PC-3 (cell line): ENCODE data around the gene RGMB. TPM values are rescaled to one million over a fixed set of nuclear protein-coding genes. Genes with fewer than 3 reads are reported as not detected.
A peak's percentile ranks its signal among the peaks of the same experiment; 100 is the strongest.

Experiments used
- ATAC-seq: fragments of 200-7000 bp; cut with Tn5 transposase; 2 replicates; pipeline ENCODE4 v1.9.1; 2020; ENCODE audit warnings: mild to moderate bottlenecking, moderate library complexity
- BruUV-seq: library from RNA; stranded (reverse); fragments of 400-500 nt; replicated peaks from 2 replicates; lab custom pipeline; 2021; lab: Mats Ljungman, UMichigan
- CTCF ChIA-PET: fragments of 300-600 bp; sonication (Branson Sonifier 250); formaldehyde crosslinking; loops from one replicate; lab custom pipeline; 2022; ENCODE audit warnings: antibody characterized with exemption; lab: Charles Lee
- POLR2A ChIA-PET: fragments of 300-600 bp; sonication (Branson Sonifier 250); formaldehyde crosslinking; loops from one replicate; lab custom pipeline; 2022; ENCODE audit warnings: antibody characterized with exemption; ENCODE audit not compliant: unreplicated experiment; lab: Charles Lee
- DNase-seq: peaks from one replicate; pipeline ENCODE4 v3.0.0-alpha.2; 2015
- H2AFZ ChIP-seq: fragments of 300-600 bp; sonication (generic); 2 replicates; pipeline ENCODE4 v1.6.0; 2016; ENCODE audit warnings: antibody characterized with exemption, low read length
- H3F3A ChIP-seq: fragments of 300-600 bp; sonication (generic); one replicate; pipeline ENCODE4 v1.6.0; 2017; ENCODE audit warnings: antibody characterized with exemption, low read length, control low read depth, mild to moderate bottlenecking; ENCODE audit not compliant: unreplicated experiment
- H3K27ac ChIP-seq: fragments of 300-600 bp; sonication (generic); 2 replicates; pipeline ENCODE4 v1.5.1; 2016; ENCODE audit warnings: mild to moderate bottlenecking, low read length
- H3K27me3 ChIP-seq: fragments of 300-600 bp; sonication (generic); 2 replicates; pipeline ENCODE4 v1.6.1; 2016; ENCODE audit warnings: low read length, mixed read lengths
- H3K36me3 ChIP-seq: fragments of 300-600 bp; sonication (generic); 2 replicates; pipeline ENCODE4 v1.6.1; 2016; ENCODE audit warnings: low read depth, mixed run types, low read length, mixed read lengths
- H3K4me1 ChIP-seq: fragments of 300-600 bp; sonication (generic); 2 replicates; pipeline ENCODE4 v1.5.1; 2016; ENCODE audit warnings: low read length; ENCODE audit not compliant: insufficient read depth
- H3K4me2 ChIP-seq: fragments of 300-600 bp; sonication (generic); 2 replicates; pipeline ENCODE4 v1.6.0; 2016; ENCODE audit warnings: low read length
- H3K4me3 ChIP-seq: fragments of 300-600 bp; sonication (generic); 2 replicates; pipeline ENCODE4 v1.5.1; 2016; ENCODE audit warnings: mild to moderate bottlenecking, low read length, mixed read lengths
- H3K79me2 ChIP-seq: fragments of 300-600 bp; sonication (generic); 2 replicates; pipeline ENCODE4 v1.6.1; 2017; ENCODE audit warnings: low read length, mixed read lengths
- H3K9ac ChIP-seq: fragments of 300-600 bp; sonication (generic); 2 replicates; pipeline ENCODE4 v1.6.0; 2016; ENCODE audit warnings: mild to moderate bottlenecking, low read length
- H3K9me2 ChIP-seq: fragments of 300-600 bp; sonication (generic); replicated peaks from 2 replicates; pipeline ENCODE4 v1.6.1; 2016; ENCODE audit warnings: mixed run types, low read length, mixed read lengths
- H3K9me3 ChIP-seq: fragments of 300-600 bp; sonication (generic); 2 replicates; pipeline ENCODE4 v1.6.1; 2016; ENCODE audit warnings: low read length, mixed read lengths
- H4K20me1 ChIP-seq: fragments of 300-600 bp; sonication (generic); 2 replicates; pipeline ENCODE4 v1.6.1; 2016; ENCODE audit warnings: low read length, mixed read lengths
- EZH2 ChIP-seq: fragments of 300-600 bp; sonication (generic); IDR thresholded peaks from one replicate; pipeline ENCODE4 v1.6.1; 2017; ENCODE audit warnings: antibody characterized with exemption, mild to moderate bottlenecking, low read length; ENCODE audit not compliant: unreplicated experiment
- EZH2phosphoT487 ChIP-seq: fragments of 300-600 bp; sonication (generic); IDR thresholded peaks from 2 replicates; pipeline ENCODE4 v1.6.1; 2018; ENCODE audit warnings: mild to moderate bottlenecking, antibody characterized with exemption, low read length, borderline replicate concordance
- intact Hi-C: fragments of 100-400 bp; cut with micrococcal nuclease; formaldehyde crosslinking; loops from 2 replicates; pipeline ENCODE4 v1.9.0; 2023
- total RNA-seq: library from RNA; depleted of rRNA; stranded (reverse); fragments of >200 nt; gene quantifications from 2 replicates; pipeline ENCODE4 v1.2.3, GENCODE V29; 2014
- TF ChIP-seq, protein P1 (sequence below): fragments of 300-600 bp; sonication (generic); conservative IDR thresholded peaks from 2 replicates; pipeline ENCODE4 v1.5.1; 2017; ENCODE audit warnings: antibody characterized with exemption, low read depth, mild to moderate bottlenecking, low read length

Gene RGMB
- total RNA-seq, 1 experiment from 2014 or later: 31.1 TPM

- H3K79me2 ChIP-seq: peaks cover 100% of the 10 kb centered on the region
- H3K4me3 ChIP-seq: no peak overlapping the region
- BruUV-seq: no TSS peak
- H3K9me3 ChIP-seq: no peaks in the 10 kb centered on the region
- H3K36me3 ChIP-seq: peaks cover 48% of the 10 kb centered on the region
- DNase-seq (no peak), ATAC-seq (no peak)
- ChIA-PET CTCF (no interaction called here), POLR2A (no interaction called here)
- no peak overlapping the region for H3K9ac ChIP-seq
- H3K4me2 ChIP-seq: no peak overlapping the region
- H3K27me3 ChIP-seq: no peaks in the 10 kb centered on the region
- TF ChIP-seq EZH2: no peak
- TF ChIP-seq, protein P1, sequence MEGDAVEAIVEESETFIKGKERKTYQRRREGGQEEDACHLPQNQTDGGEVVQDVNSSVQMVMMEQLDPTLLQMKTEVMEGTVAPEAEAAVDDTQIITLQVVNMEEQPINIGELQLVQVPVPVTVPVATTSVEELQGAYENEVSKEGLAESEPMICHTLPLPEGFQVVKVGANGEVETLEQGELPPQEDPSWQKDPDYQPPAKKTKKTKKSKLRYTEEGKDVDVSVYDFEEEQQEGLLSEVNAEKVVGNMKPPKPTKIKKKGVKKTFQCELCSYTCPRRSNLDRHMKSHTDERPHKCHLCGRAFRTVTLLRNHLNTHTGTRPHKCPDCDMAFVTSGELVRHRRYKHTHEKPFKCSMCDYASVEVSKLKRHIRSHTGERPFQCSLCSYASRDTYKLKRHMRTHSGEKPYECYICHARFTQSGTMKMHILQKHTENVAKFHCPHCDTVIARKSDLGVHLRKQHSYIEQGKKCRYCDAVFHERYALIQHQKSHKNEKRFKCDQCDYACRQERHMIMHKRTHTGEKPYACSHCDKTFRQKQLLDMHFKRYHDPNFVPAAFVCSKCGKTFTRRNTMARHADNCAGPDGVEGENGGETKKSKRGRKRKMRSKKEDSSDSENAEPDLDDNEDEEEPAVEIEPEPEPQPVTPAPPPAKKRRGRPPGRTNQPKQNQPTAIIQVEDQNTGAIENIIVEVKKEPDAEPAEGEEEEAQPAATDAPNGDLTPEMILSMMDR: no peak
- no peak for TF ChIP-seq EZH2phosphoT487
- peaks cover 46% of the 10 kb centered on the region for H3K4me1 ChIP-seq
- H2AFZ ChIP-seq: no peak overlapping the region
- no peaks in the 10 kb centered on the region for H3F3A ChIP-seq
- peak overlapping the region; percentile 40 for H3K27ac ChIP-seq
- H3K9me2 ChIP-seq: no peaks in the 10 kb centered on the region
- H4K20me1 ChIP-seq: peaks cover 87% of the 10 kb centered on the region
- intact Hi-C loops: loop anchor here (10.0 kb wide), 3 partner anchors 675 to 1045 kb away; no protein-coding TSS in a partner anchor
Observed at GRCh38 chr5:98779264-98779877, 5.9 kb downstream of the RGMB start.

DNA sequence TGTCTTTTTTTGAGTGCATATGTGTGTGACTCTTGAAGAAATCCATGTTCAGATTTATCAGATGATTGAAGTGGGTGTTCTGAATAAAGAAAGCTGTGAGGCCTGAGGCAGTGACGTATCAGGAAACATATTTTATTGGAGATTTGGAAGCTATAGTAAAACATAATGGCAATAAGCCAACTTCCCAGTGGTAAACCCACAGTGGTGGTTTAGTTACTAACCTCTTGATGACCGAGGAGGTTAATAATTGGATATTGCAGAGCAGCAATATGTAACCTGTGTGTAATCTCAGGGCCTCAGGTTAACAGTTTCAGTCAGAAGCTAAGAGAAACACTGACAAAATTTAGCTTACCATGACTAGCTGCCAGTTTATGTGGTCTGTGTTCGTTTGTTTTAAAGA is 6.9 kb downstream of the RGMB start:
- POLR2A ChIA-PET: no interaction called here
- TF ChIP-seq EZH2phosphoT487 (no peak), EZH2 (no peak)
- TF ChIP-seq, protein P1: no peak
- Histone ChIP-seq H3K79me2 (peaks cover 100% of the 10 kb centered on the region), H3K9ac (no peak overlapping the region), H3K36me3 (peaks cover 52% of the 10 kb centered on the region), H3K27ac (peak overlapping the region; percentile 52), H3F3A (no peaks in the 10 kb centered on the region), H3K4me2 (peak overlapping the region; percentile 25), H3K9me2 (no peaks in the 10 kb centered on the region), H3K4me3 (no peak overlapping the region), H3K27me3 (no peaks in the 10 kb centered on the region), H2AFZ (no peak overlapping the region), H3K9me3 (no peaks in the 10 kb centered on the region), H3K4me1 (peaks cover 56% of the 10 kb centered on the region), H4K20me1 (peaks cover 87% of the 10 kb centered on the region)
- intact Hi-C loops: no loop called here
- no peak; the same call in 1 of the 2 replicates for ATAC-seq
- no TSS peak for BruUV-seq
- DNase-seq: peak; percentile 79
- CTCF ChIA-PET: interaction anchor here (0.9 to 1.4 kb wide), 3 partner anchors 10 to 15 kb away, joined by 3 to 4 read pairs (median 4); no protein-coding TSS in a partner anchor

DNA sequence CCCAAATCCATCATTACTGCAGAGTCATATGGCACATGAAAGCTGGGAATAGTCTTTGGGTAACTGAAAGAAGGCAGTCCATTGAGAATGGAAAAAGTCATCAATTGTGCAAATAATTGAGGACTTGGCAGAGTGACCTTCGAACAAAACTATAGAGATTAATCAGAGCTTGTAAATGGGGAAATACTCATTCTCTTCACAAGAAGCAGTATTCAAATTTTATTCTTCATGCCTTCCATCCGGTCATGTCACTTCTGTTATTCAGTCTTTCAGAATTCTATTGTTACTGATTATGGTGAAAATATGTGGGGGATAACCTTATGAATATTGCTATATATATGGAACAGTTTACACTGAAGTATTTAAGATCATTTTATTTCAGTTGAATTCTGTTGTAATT is 8.1 kb downstream of the RGMB start:
- CTCF ChIA-PET: interaction anchor here (1.4 kb wide), 1 partner anchor 11 kb away, joined by 4 read pairs; no protein-coding TSS in a partner anchor
- H3K36me3 ChIP-seq: peaks cover 52% of the 10 kb centered on the region

More for the DNA sequence above, 8.1 kb downstream of the RGMB start:
- ATAC-seq (no peak), DNase-seq (no peak)
- Histone ChIP-seq H3K4me2 (no peak overlapping the region), H3K79me2 (peaks cover 99% of the 10 kb centered on the region), H3K4me1 (peaks cover 62% of the 10 kb centered on the region), H3F3A (peaks cover 5% of the 10 kb centered on the region), H4K20me1 (peaks cover 89% of the 10 kb centered on the region), H3K9ac (no peak overlapping the region), H3K9me3 (no peaks in the 10 kb centered on the region), H3K27me3 (no peaks in the 10 kb centered on the region), H2AFZ (no peak overlapping the region), H3K9me2 (no peaks in the 10 kb centered on the region), H3K27ac (no peak overlapping the region), H3K4me3 (no peak overlapping the region)
- TF ChIP-seq, protein P1: no peak
- TF ChIP-seq EZH2 (no peak), EZH2phosphoT487 (no peak)
- BruUV-seq: no TSS peak
- POLR2A ChIA-PET: no interaction called here
- intact Hi-C loops: no loop called here
